GM19324 (cell line): ENCODE measurements around the gene SLC16A10.
"Not testable (repeated sequence)": the region's sequence is repeated elsewhere in the genome, so short reads cannot be mapped to it uniquely, and the experiment has no call there.

Experiments used
- ATAC-seq: cut with Tn5 transposase; IDR thresholded peaks from one replicate; pipeline ENCODE4 v1.9.1; 2021; ENCODE audit warnings: mild to moderate bottlenecking, moderate library complexity; ENCODE audit not compliant: unreplicated experiment, low FRiP score

The SLC16A10 gene

DNA sequence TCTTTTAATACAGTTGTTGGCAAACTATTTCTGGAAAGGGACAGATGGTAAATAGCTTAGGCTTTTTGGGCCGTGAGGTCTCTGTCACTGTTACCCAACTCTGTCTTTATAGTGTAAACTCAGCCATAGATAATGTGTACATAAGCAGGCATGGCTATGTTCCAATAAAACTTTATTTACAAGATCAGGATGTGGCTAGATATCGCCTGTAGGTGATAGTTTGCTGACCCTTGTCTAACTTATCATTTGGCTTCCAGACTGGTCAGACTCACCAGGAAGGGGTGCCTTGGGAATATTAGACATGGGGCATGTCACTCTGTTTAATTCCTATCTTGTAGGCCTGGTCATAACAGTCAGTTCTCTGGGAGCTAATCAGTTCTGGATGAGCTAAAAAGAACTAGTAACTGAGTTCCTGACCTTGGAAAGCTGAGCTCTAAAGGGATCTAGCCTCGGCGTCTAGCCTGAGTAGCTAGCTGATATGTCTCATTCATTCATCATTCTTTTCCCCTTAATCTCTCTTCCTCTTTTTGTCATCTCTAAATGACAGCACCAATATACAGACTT lies 163.6 kb downstream of the SLC16A10 start:
- no peak for ATAC-seq

DNA sequence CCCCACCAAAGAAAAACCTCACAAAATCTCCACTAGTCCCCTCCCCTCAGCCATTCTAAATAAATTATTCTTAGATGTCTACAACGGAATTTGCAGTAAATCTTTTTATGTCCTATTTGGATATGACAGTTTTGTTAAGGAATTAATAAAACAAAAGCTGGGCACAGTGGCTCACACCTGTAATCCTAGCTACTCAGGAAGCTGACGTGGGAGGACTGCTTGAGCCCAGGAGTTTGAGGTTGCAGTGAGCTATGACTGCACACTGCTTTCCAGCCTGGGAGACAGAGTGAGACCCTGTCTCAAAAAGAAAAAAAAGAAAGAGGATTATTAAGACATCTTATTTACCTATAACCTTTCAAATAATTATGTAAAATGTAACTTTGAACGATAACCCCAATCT lies 165.4 kb downstream of the SLC16A10 start:
- ATAC-seq: no peak

DNA sequence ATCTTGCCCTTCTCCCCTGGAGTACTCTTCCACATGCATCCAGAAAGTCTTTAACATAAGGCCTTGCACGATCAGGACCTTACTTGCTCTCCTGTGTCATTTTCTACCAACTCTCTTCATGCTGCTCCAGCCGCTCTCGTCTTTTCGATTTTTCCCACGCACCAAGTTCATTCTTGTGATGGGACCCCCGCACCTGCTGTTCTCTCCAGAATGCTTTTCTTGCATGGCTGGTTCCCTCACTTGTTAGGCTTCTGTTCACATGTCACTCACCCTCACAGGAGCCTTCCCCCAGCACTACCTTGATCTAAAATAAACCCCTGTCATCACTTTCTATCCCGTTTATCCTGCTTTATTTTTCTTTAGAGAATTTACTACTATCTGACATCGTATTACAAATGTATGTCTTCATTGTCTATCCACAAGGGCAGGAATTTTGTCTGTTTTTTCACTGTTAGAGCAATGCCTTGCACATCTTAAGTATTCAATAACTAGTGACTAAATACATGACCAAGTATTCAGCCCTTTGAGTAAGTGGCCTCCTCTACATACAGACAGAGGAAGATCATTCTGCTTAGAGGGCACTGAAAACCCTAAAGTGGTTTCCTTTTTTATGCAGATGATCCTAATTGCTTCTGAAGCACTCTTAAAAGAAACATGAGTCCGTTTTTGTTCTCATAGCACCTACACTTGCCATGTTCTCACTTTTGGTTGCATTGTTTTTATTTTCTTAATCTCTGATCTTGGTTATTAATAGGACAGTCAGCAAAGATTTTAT lies 166.9 kb downstream of the SLC16A10 start:
- no peak for ATAC-seq

DNA sequence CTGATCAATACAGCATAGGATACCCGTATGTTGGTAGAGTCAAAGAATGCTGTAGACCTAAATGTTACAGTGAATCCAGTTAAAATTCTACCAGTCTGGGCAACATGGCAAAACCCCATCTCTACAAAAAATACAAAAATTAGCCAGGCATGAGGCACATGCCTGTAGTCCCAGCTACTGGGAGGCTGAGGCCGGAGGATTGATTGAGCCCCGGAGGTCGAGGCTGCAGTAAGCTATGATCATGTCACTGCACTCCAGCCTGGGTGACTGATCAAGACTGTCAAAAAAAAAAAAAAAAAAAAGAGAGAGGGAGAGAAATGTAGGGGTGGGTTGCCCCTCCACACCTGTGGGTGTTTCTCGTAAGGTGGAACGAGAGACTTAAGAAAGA lies 167.5 kb downstream of the SLC16A10 start:
- ATAC-seq: no peak

DNA sequence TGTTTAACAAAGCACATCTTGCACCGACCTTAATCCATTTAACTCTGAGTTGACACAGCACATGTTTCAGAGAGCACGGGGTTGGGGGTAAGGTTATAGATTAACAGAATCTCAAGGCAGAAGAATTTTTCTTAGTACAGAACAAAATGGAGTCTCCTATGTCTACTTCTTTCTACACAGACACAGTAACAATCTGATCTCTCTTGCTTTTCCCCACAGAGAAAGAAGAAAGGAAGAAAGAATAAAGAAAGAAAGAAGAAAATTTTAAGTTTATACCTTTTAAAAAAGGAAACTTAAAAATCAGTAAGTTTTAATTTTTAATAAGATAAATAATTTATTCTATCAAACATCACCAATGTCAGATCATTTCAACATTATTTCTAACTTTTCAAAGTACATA lies 168.5 kb downstream of the SLC16A10 start:
- not testable (repeated sequence) for ATAC-seq

DNA sequence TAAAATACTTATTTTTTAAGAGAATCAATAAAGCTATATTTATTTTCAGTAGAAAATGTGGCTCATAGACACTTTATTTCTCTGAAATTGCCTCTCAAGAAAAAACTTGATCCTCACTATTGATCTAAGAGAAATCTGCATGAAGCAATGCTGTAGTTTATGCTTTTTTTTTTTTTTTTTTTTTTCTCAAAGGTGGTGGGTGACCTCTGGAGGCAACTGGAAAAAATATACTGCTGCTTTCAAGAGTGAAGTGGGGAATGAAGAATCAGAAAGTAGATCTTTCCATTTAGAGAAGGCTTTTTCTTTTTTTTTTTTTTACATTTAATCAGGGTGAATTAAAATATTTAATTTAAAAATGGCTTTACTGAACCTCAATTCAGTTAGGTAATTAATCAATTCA lies 169.3 kb downstream of the SLC16A10 start:
- ATAC-seq: no peak

DNA sequence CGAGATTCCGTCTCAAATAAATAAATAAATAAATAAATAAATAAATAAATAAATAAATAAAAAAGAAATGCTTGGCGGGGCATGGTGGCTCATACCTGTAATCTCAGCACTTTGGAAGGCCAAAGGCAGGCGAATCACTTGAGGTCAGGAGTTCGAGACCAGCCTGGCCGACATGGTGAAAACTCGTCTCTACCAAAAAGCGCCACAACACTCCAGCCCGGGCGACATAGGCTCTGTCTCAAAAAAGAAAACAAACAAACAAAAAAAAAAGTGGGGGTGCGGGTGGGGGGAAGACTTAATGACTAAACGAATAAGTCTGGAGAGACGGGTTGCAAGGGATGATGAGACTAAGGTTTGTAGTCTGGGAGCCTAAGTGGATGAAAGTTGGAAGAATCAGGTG lies 170.7 kb downstream of the SLC16A10 start:
- ATAC-seq: no peak

DNA sequence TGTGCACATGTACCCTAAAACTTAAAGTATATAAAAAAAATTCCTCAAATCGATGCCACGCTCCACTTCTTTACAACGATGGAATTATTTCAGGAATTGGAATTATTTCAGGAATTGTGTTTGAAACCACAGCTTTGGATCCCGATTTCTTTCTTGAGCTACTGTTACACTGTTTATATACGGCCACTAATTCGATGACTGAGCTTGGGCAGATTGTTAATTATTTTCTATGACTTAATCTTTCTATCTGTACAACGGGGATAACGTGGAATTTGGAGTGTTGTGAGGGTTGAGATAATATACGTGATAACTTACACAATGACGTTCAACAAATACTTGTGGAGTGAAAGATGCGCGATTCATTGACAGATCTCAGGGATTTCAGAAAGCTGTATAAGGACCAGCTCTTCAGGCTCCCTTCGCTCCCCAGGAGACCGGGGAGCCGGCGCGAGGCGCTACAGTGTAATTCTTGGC lies 171.3 kb downstream of the SLC16A10 start:
- no peak for ATAC-seq

DNA sequence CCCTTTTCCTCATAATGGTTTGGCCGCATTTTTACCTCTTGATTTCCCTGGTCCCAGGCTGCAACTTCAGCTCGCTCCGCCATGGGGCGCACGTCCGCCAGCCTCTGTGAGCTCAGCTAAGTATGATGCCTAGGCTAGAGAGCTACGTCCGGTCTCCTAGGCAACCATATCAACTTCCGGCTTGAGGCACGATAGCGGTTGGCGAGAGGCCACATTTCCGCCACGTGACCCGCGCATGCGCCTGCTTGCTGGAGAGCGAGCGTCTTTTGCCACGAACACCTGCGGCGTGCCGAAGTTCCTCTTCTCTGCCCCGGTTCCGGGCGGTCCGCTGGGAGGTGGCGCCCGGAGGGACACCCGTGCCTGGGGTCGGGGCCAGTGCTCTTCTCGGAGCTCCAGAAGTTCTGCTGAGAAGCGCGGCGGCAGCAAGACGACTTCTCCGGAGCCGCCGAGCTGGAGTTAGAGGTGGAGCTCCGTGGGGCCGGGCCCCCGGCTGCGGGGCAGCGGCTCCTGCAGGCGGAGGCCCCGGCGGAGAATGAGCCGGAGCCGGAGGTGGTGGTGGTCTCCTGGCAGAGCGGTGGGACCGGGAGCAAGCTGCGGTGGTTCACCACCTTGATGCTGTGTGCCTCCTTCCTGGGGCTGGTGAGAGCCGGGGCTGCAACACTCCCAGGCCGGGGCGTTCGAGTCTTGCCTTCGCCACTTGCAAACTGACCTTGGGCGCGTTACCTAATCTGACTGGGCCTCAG lies 172.0 kb downstream of the SLC16A10 start:
- peak; percentile 99 for ATAC-seq

DNA sequence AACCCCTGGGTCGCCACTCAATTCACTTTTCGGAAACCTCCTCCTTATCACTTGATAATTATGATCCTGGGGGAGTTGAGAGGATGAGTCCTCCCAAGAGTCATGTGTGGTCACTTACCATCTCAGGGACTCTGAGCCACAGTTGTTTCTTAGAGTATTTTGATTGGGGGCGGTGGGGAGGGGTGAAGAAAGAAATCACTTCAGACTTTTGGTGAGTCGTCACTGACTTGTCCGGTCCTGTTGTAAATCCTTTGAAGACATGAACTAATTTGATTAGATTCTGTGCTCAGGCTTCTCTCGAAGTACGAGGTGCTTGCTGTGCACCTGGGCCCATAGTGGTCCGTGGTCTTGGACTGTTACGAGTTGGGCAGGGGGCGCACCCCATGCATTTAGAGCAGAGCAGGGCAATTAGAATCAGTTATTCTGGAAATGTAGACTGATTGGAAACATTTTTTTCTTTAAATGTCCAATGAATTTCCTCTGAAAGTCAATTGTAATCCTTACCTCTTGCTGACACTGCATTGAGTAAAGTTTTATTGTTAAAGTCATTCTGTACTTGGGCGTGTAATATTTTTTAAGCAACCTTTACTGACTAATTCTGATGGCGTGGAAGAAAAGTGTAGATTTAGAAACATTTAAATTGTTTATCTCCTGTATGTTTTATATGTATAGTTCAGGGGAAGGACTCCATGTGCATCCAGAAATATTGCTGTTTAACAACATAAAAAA lies 173.4 kb downstream of the SLC16A10 start:
- ATAC-seq: no peak

DNA sequence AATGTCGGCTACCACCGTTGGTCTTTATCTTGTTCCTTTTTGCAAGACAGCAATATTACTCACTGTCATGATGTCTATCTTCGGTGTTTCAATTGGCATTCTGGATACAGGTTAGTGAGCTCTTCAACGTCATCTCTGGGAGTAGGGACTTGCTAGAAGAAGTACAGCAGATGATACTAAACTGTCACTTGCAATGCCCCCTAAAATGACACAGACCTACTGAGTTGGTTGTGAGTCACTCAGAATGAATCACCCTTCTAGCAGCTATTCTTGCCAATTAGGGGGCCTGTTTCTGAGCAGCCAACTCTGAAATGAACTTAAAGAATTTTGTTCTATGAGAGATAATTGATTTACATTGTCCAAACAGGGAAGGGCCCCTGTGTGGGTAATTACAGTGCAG lies 176.5 kb downstream of the SLC16A10 start:
- no peak for ATAC-seq

DNA sequence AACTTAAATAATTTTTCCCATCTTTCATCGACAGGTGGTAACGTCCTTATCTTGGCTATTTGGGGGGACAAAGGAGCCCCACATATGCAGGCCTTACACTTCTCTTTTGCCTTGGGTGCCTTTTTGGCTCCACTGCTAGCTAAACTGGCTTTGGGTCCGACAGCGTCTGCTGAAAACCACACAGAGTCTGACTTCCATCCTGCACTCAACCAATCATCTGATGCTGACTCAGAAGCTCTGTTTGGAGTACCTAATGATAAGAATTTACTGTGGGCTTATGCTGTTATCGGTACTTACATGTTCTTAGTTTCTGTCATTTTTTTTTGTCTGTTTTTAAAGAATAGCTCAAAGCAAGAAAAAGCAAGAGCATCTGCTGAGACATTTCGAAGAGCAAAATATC lies 178.5 kb downstream of the SLC16A10 start:
- no peak for ATAC-seq

DNA sequence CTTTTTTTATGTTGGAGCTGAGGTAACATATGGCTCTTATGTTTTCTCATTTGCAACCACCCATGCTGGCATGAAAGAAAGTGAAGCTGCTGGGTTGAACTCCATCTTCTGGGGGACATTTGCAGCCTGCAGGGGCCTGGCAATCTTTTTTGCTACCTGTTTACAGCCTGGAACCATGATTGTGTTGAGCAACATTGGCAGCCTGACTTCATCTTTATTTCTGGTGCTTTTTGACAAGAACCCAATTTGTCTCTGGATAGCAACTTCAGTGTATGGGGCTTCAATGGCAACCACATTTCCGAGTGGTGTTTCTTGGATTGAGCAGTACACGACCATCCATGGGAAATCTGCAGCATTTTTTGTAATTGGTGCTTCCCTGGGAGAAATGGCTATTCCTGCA lies 179.0 kb downstream of the SLC16A10 start:
- ATAC-seq: no peak

DNA sequence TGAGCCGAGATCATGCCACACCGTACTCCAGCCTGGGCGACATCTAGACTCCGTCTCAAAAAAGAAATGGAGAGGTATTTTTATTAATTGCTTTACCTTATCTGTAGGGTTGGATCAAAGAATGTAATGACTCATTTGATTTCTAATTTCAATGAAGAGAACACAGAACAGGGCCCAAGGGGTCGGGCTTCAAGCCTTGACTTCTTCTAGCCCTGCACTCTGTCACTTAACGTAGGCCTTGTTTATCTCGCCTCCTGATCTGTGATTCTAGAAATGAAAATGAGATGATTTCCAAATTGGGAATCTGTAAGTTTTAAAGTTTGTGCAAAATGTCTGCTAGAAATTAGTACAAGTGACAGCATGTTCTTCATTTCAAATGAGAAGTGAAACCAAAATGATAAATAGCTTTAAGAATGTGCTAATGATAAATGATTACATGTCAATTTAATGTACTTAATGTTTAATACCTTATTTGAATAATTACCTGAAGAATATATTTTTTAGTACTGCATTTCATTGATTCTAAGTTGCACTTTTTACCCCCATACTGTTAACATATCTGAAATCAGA lies 180.5 kb downstream of the SLC16A10 start:
- no peak for ATAC-seq

DNA sequence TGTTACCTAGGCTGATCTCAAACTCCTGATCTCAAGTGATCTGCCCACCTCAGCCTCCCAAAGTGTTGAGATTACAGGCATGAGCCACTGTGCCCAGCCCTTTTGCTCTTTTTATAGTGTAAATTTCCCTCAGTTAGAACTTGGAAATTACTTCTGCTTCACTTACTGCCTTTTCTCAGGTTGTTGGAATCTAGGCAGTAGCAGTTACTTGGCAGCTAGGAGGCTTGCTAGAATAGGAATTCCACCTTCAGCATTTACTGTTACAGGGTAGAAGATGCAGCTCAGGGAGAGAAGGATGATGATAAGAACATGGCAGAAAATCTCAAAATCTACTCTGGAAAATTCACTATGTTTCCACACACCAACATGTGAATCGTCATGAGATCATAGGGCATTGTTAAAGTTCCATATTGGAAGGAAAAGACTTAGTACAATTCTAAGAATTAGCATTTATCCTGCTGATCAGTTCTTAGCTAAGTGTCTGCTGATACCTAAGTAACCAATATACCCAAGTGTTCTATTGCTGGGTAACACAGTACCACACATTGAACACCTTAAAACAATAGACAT lies 182.2 kb downstream of the SLC16A10 start:
- ATAC-seq: no peak

DNA sequence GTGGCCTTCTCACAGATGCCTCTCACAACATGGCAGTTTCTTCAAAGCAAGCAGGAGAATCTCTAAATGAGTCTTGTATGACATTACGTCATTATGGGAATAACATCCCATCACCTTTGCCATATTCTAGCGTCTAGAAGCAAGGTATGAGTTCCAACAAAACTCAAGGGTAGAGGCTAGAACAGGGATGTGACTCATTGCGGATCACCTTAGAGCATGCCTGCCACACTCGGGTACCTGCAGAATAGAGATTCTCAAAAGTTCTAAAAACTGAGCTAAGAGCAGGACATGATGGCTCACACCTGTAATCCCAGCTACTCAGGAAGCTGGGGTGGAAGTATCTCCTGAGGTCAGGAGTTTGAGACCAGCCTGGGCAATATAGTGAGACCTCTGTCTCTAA lies 182.8 kb downstream of the SLC16A10 start:
- no peak for ATAC-seq

DNA sequence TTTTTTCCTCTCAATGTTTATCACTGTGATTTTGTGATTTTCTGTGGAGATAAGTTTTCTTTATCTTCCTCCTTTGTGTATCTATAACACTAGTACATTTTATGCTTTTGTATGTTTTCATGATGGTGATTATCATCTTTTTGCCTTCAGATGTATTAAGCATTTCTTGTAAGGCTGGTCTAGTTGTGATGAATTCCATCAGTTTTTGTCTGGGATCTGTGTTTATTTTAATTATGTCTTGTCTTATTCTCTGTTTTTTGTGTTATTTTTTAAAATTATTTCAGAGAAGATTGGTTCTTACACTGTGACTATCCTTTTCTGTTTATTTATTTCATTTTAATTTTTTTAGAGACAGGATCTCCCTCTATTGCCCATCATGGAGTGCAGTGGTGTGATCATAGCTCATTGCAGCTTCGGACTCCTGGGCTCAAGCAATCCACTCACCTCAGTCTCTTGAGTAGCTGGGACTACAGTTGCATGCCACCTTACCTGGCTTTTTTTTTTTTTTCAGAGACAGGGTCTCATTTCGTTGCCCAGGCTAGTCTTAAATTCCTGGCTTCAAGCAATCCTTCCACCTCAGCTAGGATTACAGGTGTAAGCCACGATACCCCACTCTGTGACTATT lies 187.4 kb downstream of the SLC16A10 start:
- ATAC-seq: no peak

DNA sequence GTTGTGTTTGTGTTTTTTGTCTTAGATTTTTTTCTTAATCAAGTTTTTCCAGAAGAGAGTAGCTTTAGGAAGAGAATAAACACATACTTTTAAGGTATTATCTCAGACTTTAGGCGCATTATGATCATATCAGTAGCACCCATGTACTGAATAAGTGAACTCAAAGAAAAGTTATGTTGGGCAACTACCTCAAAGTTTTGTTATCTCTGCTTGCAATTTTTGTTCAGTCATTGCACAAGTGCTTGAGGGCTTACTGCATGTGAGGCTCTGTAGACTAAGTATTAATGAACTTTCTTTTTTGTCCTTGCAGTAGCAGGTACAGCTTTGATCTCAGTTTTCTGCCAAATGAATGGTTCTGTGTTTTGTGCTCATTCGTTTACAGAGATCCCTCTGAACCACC lies 189.0 kb downstream of the SLC16A10 start:
- ATAC-seq: no peak

DNA sequence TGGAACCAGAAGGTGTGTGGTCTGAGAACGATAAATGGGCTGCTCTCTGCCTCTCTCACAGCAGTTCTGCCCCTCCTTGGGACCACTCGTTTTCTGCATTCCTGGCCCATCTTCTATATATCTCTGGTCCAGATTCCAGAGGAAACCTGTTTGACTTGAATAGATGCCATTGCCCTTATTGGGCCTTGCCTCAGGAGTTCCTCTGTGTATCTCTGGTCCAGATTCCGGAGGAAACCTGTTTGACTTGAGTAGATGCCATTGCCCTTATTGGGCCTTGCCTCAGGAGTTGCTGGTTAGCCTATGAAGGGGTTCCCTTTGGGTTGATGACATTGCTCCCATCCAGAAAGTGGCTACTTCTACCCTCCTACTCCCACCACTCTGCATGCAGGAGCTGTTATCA lies 189.4 kb downstream of the SLC16A10 start:
- ATAC-seq: no peak

DNA sequence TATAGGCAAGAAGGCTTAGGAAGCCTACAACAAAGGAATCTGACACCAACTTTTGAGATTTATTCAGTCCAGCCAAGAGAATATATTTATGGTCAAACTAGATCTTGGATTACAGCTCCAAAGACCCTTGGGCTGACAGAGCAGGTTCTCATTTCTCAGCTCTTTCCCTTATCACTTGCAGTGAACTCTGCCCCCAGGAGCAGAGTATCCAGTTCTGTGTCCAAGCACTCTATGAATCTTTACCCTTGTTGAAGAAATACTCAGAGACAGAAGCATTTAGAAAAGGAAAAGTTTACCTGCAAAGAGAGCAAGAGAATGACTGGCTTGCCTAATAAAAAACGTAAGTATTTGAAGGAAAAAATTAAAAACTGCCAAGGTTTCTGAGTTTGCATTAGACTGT lies 190.5 kb downstream of the SLC16A10 start:
- ATAC-seq: no peak
